MM.1S (cell line): ENCODE data around the gene DAAM2.

Source experiments
- EZH2 ChIP-seq: fragments of 300-600 bp; sonication (generic); optimal IDR thresholded peaks from 2 replicates; pipeline ENCODE3; 2017; ENCODE audit warnings: low read depth, mild to moderate bottlenecking, antibody characterized with exemption, low read length, mixed read lengths
- EZH2phosphoT487 ChIP-seq: fragments of 300-600 bp; sonication (generic); IDR thresholded peaks from 2 replicates; pipeline ENCODE4 v1.6.1; 2018; ENCODE audit warnings: antibody characterized with exemption, low read length
- TF ChIP-seq, protein P1 (sequence below): fragments of 300-600 bp; sonication (generic); IDR thresholded peaks from 2 replicates; pipeline ENCODE4 v1.5.1; 2016; ENCODE audit warnings: antibody characterized with exemption, low read length, mixed read lengths

- TF ChIP-seq, protein P1, sequence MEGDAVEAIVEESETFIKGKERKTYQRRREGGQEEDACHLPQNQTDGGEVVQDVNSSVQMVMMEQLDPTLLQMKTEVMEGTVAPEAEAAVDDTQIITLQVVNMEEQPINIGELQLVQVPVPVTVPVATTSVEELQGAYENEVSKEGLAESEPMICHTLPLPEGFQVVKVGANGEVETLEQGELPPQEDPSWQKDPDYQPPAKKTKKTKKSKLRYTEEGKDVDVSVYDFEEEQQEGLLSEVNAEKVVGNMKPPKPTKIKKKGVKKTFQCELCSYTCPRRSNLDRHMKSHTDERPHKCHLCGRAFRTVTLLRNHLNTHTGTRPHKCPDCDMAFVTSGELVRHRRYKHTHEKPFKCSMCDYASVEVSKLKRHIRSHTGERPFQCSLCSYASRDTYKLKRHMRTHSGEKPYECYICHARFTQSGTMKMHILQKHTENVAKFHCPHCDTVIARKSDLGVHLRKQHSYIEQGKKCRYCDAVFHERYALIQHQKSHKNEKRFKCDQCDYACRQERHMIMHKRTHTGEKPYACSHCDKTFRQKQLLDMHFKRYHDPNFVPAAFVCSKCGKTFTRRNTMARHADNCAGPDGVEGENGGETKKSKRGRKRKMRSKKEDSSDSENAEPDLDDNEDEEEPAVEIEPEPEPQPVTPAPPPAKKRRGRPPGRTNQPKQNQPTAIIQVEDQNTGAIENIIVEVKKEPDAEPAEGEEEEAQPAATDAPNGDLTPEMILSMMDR, result no peak
- TF ChIP-seq EZH2 (no peak), EZH2phosphoT487 (no peak)
Measured at GRCh38 chr6:39815356-39815755, 23.2 kb downstream of the DAAM2 start.
